Brain microvascular endothelial cell (primary cell): Measurements from ENCODE around the gene NRF1.
"Not testable (repeated sequence)": the region's sequence is repeated elsewhere in the genome, so short reads cannot be mapped to it uniquely, and the experiment has no call there.

Experiments used
- DNase-seq: peaks from one replicate; pipeline ENCODE4 v3.0.0-alpha.2; 2020
- H3K27ac ChIP-seq: fragments of 250-450 bp; sonication (Bioruptor Pico); 2 replicates; pipeline ENCODE4 v1.5.1; 2020; ENCODE audit warnings: mild to moderate bottlenecking, moderate library complexity
- H3K27me3 ChIP-seq: fragments of 250-450 bp; sonication (Bioruptor Pico); replicated peaks from 2 replicates; pipeline ENCODE4 v1.5.1; 2020; ENCODE audit warnings: mild to moderate bottlenecking
- H3K36me3 ChIP-seq: fragments of 250-450 bp; sonication (Bioruptor Pico); replicated peaks from 2 replicates; pipeline ENCODE4 v1.5.1; 2020; ENCODE audit warnings: mild to moderate bottlenecking
- H3K4me3 ChIP-seq: 2 replicates; pipeline ENCODE4 v1.5.1; 2011; ENCODE audit warnings: low read depth, mild to moderate bottlenecking, control low read depth, low read length, moderate library complexity
- CTCF ChIP-seq: IDR thresholded peaks from 2 replicates; pipeline ENCODE4 v1.5.1; 2011; ENCODE audit warnings: low read depth, mild to moderate bottlenecking, moderate library complexity, low read length, control low read depth, inconsistent platforms; ENCODE audit errors: missing control alignments
- in situ Hi-C: cut with HindIII; loops from 2 replicates; pipeline ENCODE4 v1.10.0; 2017; ENCODE audit warnings: low sequenced_read_pairs, low pct_ligation_motif_present

NRF1 gene

GRCh38 chr7:129790136-129790535 is 178.6 kb downstream of the NRF1 start:
- Histone ChIP-seq H3K4me3 (no peak overlapping the region), H3K27me3 (peaks cover 21% of the 10 kb centered on the region), H3K27ac (no peak overlapping the region), H3K36me3 (no peaks in the 10 kb centered on the region)
- TF ChIP-seq CTCF, result no peak
- in situ Hi-C loops, result no loop called here
- DNase-seq, result no peak

DNA sequence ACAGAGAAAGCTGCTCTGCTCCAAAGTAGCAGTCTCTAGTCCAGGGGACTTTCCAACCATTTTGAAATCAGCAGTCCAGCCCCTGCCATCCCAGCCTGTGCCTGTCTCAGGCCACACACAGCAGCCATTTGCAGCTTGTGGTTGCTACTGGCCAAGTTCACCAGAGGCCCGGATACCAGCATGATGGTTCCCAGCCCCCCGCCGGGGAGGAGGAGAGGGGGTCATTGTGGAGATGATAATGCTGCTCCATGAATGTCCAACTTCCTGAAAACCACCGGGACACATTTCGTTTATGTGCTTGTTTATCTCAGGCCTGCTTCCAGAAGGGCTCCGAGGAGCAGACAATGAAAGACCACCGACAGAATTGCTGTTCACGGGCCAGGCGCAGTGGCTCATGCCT is 181.2 kb downstream of the NRF1 start:
- H3K27ac ChIP-seq, result no peak overlapping the region
- DNase-seq, result no peak
- peaks cover 2% of the 10 kb centered on the region for H3K27me3 ChIP-seq
- TF ChIP-seq CTCF, result no peak
- H3K4me3 ChIP-seq, result no peak overlapping the region
- in situ Hi-C loops, result no loop called here
- no peaks in the 10 kb centered on the region for H3K36me3 ChIP-seq

- H3K36me3 ChIP-seq, result no peaks in the 10 kb centered on the region
- in situ Hi-C loops, result no loop called here
Measured at GRCh38 chr7:129793506-129794310, 182.2 kb downstream of the NRF1 start.

GRCh38 chr7:129794461-129794860 is 182.9 kb downstream of the NRF1 start:
- H3K27me3 ChIP-seq, in situ Hi-C loops, H3K36me3 ChIP-seq, H3K27ac ChIP-seq, H3K4me3 ChIP-seq, DNase-seq: not testable (repeated sequence)

More at GRCh38 chr7:129793506-129794310, 182.2 kb downstream of the NRF1 start:
- Histone ChIP-seq H3K27me3 (peaks cover 2% of the 10 kb centered on the region), H3K4me3 (no peak overlapping the region), H3K27ac (no peak overlapping the region)
- TF ChIP-seq CTCF, result no peak
- DNase-seq, result no peak

DNA sequence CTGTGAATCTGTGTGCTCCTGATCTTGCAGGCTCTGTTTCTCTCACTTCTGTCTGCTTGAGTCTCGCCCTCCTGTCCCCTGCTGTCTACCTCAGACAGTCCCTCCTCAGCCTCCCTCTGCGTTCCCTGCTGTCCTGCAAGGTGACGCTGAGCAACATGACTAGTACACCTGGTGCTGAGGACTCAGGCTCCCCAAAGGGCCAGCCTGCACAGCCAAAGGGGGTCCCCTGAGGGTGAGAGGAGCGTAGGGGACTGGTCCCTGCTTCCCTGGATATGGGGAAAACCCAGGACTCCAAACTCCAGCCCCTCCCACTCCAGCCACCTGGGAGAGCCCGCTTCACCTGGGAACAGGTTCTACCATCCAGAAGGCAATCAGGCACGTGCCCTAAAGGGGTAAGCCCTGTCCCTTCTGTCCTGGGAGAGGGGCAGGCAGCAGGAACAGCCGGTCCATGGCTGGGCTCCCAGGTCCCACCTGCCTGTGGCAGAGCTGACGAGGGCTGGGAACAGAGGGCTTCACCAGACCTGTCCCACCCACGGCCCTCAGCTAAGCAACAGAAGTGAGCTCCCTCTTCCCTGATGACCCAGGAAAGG is 184.8 kb downstream of the NRF1 start:
- H3K36me3 ChIP-seq, result no peaks in the 10 kb centered on the region
- H3K27ac ChIP-seq, result no peak overlapping the region
- DNase-seq, result no peak
- peaks cover 2% of the 10 kb centered on the region for H3K27me3 ChIP-seq
- TF ChIP-seq CTCF, result no peak
- in situ Hi-C loops, result no loop called here
- no peak overlapping the region for H3K4me3 ChIP-seq

GRCh38 chr7:129797214-129797789 is 185.8 kb downstream of the NRF1 start:
- no peak for TF ChIP-seq CTCF
- Histone ChIP-seq H3K27ac (no peak overlapping the region), H3K4me3 (no peak overlapping the region), H3K36me3 (no peaks in the 10 kb centered on the region), H3K27me3 (peaks cover 2% of the 10 kb centered on the region)
- DNase-seq, result no peak
- in situ Hi-C loops, result no loop called here
